AG10803 (cell line): Measurements from ENCODE around the gene TESK1.
"Not testable (repeated sequence)": the region's sequence is repeated elsewhere in the genome, so short reads cannot be mapped to it uniquely, and the experiment has no call there.

Experiments
- DNase-seq: peaks from one replicate; pipeline ENCODE4 v3.0.0; 2010; ENCODE audit warnings: low read depth
- H3K4me3 ChIP-seq: 2 replicates; pipeline ENCODE4 v1.5.1; 2011; ENCODE audit warnings: mild to moderate bottlenecking, low read length, control low read depth
- TF ChIP-seq, protein P1 (sequence below): conservative IDR thresholded peaks from 2 replicates; pipeline ENCODE4 v1.5.1; 2011; ENCODE audit warnings: mild to moderate bottlenecking, low read length, control low read depth, inconsistent platforms

TESK1 gene

DNA sequence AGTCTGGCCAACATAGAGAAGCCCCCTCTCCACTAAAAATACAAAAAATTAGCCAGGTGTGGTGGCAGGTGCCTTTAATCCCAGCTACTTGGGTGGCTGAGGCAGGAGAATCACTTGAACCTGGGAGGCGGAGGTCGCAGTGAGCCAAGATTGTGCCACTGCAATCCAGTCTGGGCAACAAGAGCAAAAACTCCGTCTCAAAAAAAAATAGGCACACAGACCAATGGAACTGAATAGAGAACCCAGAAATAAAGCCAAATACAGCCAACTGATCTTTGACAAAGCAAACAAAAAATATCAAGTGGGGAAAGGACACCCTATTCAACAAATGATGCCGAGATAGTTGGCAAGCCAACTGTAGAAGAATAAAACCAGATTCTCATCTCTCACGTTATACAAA, 16.6 kb upstream of the TESK1 start:
- not testable (repeated sequence) for DNase-seq

DNA sequence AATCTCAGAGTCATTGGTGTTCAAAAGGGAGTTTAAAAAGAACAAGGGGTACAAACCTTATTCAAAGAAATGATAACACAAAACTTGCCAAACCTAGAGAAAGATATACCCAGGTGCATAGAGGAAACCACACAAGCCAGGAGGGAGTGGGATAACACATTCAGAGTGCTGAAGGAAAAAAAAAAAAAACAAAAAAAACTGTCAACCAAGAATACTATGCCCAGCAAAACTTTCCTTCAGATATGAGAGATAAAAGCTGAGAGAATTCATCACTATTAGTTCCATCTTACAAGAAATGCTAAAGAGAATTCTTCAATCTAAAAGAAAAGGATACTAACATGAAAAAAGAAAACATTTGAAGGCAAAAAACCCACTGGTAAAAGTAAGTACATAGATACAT, 11.5 kb upstream of the TESK1 start:
- H3K4me3 ChIP-seq = no peak overlapping the region
- DNase-seq = no peak
- TF ChIP-seq, protein P1, sequence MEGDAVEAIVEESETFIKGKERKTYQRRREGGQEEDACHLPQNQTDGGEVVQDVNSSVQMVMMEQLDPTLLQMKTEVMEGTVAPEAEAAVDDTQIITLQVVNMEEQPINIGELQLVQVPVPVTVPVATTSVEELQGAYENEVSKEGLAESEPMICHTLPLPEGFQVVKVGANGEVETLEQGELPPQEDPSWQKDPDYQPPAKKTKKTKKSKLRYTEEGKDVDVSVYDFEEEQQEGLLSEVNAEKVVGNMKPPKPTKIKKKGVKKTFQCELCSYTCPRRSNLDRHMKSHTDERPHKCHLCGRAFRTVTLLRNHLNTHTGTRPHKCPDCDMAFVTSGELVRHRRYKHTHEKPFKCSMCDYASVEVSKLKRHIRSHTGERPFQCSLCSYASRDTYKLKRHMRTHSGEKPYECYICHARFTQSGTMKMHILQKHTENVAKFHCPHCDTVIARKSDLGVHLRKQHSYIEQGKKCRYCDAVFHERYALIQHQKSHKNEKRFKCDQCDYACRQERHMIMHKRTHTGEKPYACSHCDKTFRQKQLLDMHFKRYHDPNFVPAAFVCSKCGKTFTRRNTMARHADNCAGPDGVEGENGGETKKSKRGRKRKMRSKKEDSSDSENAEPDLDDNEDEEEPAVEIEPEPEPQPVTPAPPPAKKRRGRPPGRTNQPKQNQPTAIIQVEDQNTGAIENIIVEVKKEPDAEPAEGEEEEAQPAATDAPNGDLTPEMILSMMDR = no peak

More for the DNA sequence above, 16.6 kb upstream of the TESK1 start:
- not testable (repeated sequence) for H3K4me3 ChIP-seq

DNA sequence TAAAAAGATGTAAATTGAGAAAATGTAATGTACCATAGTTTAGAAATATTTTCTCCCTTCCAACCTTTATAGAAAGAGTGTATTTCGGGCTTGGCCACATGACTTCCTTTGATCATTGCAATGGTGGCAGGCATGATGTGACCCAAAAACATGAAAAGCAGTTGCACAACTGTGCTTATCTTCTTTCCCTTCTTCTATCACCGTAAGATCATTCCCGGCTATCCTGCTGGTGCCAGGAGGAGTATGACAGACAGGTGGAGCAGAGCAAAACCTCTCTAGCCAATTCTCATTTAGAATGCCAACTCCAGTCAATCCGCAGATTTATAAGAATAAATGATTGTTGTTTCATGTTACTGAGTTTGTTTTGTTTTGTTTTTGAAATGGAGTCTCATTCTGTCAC, 10.6 kb upstream of the TESK1 start:
- TF ChIP-seq, protein P1 = no peak
- DNase-seq = no peak
- no peak overlapping the region for H3K4me3 ChIP-seq

DNA sequence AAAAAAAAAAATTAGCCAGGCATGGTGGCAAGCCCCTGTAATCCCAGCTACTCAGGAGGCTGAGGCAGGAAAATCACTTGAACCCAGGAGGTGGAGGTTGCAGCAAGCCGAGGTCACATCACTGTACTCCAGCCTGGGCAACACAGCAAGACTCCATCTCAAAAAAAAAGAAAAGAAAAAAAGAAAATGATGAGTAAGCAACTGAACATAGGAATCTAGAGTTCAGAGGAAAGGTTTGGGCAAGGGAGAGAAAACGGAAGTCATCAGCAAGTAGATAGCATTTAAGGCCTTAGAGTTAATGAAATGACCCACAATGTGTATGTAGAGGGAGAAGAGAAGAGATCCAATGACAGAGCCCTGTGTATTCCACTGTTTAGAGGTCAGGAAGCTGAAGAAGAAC, 8.2 kb upstream of the TESK1 start:
- DNase-seq, H3K4me3 ChIP-seq: not testable (repeated sequence)

DNA sequence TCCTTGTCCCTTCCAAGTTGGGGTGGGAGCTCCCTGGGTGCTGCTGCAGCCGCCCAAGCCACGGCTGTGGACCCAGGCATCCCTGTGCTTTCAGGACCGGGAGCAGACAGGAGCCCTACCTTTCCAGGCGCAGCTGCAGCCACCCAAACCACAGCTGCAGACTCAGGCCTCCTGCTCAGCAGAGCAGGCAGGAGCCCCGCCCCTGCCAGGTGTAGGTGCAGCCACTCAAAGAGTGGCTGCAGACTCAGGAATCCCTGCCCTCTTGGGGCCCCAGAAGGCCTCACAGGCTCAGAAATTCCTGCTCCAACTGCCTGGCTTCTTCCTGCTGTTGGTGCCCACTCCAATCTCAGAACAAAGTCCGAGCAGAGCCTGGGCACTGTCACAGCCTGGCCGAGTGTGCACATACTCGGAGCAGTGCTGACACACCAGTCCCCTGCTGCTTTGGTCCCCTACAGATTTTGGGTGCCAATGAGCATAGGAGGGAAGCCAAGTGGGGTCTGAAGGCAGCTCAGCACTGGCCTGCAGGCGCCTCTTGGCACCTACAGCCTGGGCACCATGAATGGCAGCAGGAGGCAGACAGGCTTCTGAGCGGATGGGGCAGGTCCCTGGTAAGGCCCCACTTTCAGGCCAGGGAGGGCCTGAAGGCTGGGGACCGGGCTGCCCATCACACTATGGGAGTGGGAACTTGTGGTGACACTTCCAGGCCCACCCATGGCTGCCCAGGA, 6.0 kb upstream of the TESK1 start:
- TF ChIP-seq, protein P1 = no peak
- no peak for DNase-seq
- no peak overlapping the region for H3K4me3 ChIP-seq

DNA sequence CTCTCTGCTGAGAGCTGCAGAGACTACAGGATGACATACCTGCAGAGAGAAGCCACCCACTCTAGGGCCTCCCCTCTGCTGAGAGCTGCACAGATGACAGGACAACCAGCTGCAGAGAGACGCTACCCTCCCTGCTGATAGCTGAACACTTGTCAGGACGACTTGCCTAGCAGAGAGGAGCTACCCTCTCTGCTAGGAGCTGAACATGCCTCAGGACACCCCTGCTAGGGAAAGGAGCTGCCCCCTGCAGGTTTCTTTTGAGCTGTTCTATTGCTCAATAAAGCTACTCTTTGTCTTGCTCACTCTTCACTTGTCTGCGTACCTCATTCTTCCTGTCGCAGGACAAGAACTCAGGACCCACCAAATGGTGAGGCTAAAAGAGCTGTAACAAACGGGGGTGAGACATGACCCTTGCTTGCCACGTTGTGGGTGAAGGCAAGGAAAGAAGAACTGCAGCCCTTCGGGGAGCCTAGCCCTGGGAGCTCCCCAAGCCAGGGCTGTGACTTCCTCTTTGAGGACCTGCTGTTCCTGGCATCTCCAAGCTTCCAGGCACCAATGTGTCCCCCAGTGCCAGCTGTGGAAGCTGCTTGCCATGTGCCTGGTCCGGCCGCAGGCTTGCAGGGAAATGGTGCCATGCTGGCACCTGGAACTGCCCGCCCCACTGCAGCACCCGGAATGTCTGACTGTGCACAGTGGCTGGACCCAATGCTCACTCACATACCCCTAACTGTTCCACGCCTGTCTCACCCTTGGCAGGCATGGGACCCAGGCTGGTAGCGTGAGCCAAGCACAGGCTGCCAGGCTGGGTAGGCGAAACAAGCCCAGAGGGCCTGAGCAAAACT, 5.1 kb upstream of the TESK1 start:
- TF ChIP-seq, protein P1 = 0 out of 2 replicates have a peak, but pooled peaks have one; percentile 15
- no peak overlapping the region for H3K4me3 ChIP-seq
- DNase-seq = no peak

DNA sequence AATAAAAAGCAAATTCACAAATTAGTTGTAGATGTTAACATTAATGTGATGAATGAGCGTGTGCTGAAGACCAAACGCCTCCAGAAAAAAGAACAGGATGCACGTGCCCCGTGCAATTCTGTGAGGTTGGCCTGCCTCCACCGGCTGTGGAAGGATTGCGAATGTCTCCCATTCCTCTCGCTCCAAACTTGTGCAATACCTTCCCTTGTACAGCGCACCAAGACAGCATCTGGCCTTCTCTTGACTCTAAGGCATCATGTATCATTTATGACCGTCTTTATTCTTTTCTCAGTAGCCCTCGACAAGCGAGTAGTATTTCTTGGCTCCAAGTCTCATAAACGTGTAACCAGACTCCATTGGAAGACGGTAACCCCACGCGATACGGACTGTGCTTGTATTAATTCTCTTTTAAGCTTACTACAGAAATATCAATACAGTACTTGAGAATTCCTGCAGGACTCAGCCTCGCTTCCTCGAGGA, 1.5 kb upstream of the TESK1 start:
- H3K4me3 ChIP-seq = peak overlapping the region; percentile 58
- TF ChIP-seq, protein P1 = no peak
- DNase-seq = peak; percentile 96
